OCI-M1 (cell line): ENCODE results near the gene MTF1.
"Not testable (repeated sequence)": the region's sequence is repeated elsewhere in the genome, so short reads cannot be mapped to it uniquely, and the experiment has no call there.

ENCODE experiments used
- DNase-seq: peaks from one replicate; lab custom pipeline; 2025; lab: John Stamatoyannopoulos, UW

MTF1 gene

DNA sequence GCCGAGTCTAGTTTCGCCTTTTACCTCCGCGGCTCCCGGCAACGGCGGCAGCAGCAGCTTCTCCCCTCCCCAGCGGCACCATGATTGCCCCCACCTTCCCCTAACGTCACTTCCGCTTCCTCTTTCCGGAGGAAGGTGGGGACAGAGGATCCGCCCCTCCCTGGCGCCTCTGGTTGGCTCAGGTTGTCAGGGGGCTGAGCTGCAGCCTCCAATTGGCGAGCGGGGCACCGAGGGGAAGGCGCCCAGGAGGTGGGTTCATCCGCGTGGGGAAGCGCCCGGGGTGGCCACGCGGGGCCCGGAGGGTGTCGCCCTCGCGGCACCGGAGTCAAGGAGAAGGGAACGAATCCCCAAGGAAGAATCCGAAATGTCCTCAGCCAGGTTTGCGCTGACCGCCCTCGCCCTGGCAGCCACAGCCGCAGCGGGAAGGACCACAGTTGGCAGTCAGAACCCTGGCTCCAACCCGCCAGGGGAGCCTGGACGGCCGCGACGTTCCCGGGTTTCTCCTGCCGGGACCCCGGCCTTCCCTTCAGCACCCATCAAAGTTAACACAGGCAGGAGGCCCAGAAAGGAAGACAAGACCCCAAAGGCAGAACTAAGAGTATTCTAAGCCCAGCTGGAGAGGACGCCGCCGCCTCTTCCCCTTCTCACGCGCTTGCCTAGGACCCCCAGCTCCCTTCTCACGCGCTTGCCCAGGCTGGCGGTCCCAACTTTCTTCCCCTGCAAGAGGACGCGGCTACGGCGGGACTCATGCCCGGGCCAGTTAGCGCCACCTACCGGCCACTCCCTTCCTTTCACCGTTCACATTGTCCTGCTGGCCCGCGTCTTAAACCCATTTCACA is at the start of gene MTF1:
MTF1 (minus strand) TSS at position 86 of the 839 bp plus-strand sequence. CDS start 1,934 bp downstream, outside the sequence.
- peak; percentile 98 for DNase-seq

DNA sequence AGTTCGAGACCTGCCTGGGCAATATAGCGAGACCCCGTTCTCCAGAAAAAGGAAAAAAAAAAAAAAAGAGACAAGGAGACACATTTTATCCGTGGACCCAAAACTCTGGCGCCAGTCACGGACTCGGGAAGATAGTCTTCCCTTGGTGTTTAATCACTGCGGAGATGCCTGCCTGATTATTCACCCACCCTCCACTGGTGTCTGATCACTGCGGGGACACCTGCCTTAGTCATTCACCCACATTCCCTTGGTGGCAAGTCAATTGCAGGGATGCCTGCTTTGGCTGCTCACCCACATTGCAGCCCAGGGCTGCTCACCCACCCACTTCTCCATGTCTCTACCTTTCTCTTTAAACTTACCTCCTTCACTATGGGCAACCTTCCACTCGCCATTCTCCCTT is 49.1 kb upstream of the MTF1 start:
- not testable (repeated sequence) for DNase-seq

DNA sequence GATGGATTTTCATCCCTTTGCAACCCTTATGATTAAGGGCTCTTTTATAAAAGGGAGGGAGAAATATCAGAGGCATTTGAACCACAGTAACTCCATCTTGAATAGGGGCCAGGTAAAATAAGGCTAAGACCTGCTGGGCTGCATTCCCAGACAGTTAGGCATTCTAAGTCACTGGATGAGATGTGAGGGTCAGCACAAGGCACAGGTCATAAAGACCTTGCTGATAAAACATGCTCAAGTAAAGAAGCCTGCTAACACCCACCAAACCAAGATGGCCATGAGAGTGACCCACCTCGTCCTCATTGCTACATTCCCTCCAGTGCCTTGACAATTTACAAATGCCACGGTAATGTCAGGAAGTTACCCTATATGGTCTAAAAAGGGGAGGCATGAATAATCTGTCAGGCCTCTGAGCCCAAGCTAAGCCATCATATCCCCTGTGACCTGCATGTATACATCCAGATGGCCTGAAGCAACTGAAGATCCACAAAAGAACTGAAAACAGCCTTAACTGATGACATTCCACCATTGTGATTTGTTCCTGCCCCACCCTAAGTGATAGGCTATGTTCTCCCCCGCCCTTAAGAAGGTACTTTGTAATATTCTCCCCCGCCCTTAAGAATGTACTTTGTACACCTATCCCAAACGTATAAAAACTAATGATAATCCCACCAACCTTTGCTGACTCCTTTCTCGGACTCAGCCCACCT is 48.2 kb upstream of the MTF1 start:
- DNase-seq = not testable (repeated sequence)

DNA sequence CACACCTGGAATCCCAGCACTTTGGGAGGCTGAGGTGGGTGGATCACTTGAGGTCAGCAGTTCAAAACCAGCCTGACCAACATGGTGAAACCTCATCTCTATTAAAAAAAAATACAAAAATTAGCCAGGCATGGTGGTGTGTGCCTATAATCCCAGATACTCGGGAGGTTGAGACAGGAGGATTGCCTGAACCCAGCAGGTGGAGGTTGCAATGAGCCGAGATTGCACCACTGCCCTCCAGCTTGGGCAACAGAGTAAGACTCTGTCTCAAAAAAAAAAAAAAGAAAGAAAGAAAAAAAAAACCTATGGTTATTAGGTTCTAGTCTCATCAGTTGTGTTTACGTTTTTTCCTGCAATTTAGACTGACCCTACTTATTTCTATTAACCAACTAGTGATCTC is 47.2 kb upstream of the MTF1 start:
- DNase-seq = not testable (repeated sequence)

DNA sequence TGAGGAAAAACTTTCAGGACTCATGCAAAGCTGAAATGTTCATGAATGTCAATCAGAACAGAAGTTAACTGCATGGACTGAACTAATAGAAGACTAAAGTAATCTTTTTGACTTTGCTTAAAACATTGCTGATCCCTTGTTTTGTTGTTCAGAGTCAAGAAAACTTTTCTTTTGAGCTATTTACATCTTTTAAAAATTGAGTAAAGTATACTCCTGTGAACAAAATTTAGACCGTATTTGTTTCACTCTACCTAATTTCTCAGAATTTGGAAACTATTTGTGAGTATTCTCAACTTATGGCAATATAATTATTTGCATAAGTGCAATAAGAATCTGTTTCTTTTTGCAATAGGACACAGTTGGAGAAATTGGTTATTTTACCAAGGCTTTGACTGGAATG is 46.3 kb upstream of the MTF1 start:
- DNase-seq = peak; percentile 51

DNA sequence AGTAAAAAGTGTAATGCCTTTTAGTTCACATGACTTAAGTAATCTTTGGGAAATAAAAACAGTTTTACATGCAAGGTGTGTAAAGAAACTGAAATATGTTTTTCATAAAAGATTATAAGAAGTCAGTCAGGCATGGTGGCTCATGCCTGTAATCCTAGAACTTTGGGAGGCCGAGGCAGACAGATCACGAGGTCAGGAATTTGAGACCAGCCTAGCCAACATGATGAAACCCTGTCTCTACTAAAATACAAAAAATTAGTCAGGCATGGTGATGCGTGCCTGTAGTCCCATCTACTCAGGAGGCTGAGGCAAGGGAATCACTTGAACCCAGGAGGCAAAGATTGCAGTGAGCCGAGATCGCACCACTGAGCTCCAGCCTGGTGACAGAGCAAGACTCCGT is 44.5 kb upstream of the MTF1 start:
- not testable (repeated sequence) for DNase-seq

DNA sequence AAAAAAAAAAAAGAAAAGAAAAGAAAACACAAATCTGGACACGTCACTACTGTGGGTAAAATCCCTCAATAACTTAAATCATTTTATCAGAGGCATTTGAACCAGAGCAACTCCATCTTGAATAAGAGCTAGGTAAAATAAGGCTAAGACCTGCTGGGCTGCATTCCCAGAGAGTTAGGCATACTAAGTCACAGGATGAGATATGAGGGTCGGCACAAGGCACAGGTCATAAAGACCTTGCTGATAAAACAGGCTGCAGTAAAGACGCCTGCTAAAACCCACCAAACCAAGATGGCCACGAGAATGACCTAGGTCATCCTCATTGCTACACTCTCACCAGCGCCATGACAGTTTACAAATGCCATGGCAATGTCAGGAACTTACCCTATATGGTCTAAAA is 43.6 kb upstream of the MTF1 start:
- no peak for DNase-seq

DNA sequence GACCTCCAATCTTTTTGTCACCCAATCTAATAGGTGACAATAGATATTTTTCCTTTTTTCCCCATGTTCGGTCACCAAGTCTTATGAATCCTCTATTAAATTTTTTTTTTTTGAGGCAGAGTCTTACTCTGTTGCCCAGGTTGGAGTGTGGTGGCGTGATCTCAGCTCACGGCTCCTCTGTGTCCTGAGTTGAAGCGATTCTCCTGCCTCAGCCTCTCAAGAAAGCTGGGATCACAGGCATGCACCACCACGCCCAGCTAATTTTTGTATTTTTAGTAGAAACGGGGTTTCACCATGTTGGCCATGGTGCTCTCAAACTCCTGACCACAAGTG is 42.5 kb upstream of the MTF1 start:
- no peak for DNase-seq

DNA sequence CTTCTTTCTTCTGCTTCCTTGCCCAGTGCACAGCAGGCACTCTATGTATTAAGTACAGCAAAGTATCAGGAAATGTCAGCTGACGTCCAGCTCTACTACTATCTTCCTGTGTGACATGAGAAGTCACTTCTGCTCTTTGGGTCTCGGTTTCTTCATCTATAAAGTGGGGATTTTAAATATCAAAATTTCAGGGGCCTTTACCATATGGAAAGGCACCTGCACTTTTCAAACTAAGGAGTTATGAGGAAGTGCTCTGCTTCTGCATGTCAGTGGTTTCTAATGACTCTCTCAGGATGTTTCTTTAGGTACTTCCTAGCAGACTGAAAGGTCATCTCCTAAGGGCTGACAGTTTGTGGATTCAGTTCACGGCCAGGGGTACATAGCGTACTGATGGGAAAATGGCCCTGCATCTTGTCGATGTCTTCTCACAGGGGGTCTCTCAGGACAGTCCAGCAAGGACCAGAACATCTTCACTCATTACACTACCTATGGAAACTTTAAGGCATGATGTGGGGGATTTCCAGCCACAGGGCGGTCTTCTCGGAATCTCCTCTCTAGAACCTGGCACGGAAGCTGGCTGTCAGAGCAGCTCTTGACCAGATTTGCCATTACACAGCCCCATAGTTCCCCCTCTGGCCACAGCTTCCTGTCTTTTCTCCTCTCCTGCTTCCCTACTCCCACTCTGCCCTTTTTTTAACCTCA is 42.0 kb upstream of the MTF1 start:
- DNase-seq = no peak

DNA sequence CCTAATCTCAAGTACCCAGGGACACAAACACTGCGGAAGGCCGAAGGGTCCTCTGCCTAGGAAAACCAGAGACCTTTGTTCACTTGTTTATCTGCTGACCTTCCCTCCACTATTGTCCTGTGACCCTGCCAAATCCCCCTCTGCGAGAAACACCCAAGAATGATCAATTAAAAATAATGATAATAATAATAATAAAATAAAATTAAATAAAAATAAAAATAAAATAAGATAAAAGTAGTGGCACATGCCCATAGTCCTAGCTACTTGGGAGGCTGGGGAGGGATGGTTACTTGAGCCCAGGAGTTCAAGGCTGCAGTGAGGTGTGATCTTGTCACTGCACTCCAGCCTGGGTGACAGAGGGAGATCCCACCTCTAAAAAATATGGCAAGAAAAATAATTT is 38.2 kb upstream of the MTF1 start:
- not testable (repeated sequence) for DNase-seq

DNA sequence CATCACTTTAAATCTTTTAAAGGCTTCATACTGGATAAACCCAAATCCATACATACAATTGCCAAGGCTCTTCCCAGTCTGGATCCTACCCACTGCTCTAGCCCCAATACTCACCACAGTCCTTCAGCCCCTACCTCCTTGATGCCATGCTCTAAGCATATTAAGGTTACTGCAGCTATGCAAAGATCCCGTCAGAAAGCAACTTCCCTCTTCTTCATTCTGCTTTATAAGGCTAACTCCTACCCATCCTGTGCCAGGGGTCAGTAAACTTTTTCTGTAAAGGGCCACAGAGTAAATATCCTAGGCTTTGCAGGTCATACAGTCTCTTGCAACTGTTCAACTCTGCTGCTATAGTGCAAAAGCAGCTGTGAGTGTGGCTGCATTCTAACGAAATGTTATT is 34.3 kb upstream of the MTF1 start:
- no peak for DNase-seq

DNA sequence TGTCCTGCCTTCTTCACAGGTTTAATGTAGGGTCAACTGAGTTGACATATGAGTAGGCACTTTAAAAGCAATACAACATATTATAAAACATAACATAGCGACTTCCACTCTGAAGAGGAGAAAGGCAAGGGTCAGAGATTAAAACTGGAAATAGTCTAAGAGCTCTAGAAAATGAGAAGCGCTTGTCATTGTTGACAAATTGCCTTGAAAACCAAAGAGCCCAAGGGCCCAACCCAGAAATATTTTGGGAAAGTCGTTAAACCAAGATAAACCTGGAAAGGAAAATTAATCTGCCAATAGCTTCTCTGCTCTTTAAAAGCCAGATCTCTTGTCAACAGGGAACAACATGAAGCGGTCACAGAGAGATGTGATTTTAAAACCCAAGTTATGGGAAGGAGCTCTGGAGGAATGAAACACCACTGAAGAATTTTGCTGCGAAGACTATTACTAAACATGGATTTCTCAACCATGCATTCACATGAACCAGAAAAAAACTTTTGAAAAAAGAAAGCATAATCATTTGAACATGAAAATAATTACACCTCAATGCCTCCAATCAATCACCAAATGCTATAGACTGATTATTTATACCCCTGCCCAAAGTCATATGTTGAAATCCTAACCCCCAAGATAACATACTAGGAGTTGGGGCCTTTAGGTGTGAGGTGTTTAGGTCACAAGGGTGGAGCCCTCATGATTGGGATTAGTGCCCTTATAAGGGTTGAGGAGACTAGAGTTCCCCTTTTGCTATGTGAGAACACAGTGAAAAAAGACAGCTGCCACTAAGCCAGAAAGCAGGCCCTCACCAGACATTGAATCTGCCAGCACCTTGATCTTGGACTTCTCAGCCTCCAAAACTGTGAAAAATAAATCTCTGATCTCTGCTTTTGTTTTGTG is 33.0 kb upstream of the MTF1 start:
- peak; percentile 32 for DNase-seq

DNA sequence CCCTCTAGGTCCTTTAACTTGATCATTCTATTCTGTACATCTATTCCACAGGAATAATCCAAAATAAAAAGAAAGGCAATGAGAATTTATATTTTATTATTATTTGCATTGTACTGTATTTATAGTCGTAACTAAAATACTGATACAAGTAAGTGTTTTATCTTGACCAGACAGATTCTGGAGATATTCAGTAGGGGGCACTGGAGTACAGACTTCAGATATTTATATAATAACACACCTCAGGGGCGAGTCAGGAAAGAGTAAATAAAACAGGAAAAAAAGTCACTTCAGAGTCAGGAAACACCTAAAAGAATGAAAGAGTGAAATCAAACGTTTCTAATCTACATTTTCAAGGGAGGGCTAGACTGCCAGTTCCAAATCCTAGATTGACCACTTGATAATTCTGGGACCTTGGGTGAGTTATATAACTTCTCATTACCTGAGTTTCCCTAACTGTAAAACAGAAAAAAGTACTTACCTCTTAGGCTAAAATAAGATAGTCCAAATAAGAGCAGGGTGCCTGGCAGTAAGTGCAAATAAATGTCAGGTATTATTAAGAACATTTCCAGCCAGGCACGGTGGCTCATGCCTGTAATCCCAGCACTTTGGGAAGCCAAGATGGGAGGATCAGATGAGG is 31.1 kb upstream of the MTF1 start:
- peak; percentile 76 for DNase-seq

DNA sequence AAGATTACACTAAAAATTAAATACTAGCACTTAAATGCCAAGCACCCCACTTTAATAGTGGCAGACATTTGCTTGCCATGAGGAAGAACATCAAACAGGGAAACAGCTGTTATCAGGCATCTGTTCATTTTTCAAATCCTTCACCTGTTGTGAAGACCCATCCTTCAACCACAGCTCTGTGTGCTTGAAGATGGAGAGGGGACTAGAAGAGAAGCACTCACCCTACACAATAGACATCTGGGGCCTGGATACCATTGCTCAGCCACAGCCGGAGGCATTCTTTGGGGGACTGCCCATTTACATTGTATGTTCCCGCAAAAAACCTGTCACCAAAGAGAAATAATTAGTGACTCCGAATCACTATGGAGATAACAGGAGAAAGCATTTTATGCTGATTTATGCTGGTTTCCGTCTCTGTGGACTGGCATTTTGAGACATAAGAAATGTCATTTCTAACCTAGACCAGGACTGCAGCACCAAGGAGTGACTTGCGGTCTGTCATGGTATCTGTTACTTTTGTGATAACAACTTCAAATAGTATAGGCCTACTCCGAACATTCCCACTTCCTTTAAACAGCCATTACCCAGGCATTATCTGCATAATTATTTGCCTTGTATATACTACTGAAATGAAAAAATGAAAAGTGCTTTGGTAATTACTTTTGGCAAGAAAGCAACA is 28.8 kb upstream of the MTF1 start:
- DNase-seq = peak; percentile 63

DNA sequence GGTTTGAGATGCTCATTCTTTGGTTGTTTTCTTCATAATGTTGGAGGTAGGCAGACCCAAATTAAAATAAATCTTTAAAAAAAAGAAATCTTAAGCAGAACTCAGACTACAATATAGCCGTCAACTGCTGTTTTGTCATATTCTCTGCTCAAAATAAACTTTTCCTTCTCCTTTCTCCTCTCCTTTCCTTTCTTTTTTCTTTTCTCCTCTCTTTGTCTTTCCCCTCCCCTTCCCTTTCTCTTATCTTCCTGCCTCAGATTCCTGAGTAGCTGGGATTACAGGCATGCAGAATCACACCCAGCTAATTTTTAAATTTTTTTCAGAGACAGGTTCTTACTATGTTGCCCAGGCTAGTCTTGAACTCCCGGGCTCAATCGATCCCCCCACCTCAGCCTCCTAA is 24.8 kb upstream of the MTF1 start:
- DNase-seq = no peak

DNA sequence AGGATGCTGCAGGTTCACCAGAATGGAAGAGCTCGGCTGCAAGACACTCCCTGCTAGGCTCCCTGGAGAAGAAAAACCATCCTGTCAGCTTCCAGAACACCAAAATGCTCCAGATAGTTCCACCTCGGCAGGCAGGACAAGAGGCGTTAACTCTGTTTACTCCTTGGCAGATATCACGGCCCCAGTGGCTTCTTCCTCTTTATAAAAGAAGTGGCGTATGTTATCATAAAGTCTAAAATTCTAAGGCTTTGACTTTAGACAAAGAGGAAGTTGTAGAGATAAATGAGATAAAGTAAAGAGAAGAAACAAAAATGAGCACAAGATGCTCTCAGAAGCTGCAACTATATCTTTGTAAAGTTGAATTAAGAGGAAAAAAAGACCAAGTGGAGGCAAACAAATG is 24.3 kb upstream of the MTF1 start:
- peak; percentile 62 for DNase-seq

DNA sequence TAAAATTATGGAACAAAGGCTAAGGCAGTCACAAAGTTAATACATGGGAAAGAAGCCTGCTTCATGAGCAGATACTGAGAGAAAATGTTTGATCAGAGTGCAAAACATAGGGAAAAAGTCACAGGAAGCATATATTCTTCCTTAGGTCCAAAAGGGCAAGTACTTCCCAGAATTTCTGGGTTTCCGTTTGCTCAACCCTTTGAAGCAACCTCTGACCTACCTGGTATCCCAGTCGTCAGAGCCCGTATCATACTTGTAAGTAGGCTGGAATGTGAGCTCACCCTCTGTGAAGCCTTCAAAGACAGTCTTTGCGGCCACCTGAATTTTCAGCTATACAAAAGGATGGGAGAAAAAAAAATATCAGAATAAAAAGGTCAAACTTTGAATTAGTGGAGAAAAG is 20.5 kb upstream of the MTF1 start:
- no peak for DNase-seq

DNA sequence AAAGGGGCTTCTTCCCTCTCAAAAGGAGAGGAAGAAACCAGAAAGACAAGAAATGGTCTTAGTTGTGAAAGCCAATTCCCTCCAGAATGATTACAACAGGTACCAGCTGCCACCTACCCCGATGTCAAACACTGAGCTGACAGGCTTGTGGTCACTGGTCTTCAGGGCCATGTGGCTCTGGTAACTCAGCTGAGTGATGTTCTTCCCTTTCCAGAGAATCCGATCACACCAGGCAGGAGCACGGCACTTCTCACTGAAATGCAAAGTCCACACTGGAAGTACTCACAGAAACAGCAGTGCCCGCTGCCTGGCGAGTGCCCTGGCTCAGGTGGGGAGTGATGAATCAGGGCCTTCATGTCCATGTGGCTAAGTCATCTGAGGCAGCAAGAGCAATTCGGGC is 18.7 kb upstream of the MTF1 start:
- DNase-seq = no peak

DNA sequence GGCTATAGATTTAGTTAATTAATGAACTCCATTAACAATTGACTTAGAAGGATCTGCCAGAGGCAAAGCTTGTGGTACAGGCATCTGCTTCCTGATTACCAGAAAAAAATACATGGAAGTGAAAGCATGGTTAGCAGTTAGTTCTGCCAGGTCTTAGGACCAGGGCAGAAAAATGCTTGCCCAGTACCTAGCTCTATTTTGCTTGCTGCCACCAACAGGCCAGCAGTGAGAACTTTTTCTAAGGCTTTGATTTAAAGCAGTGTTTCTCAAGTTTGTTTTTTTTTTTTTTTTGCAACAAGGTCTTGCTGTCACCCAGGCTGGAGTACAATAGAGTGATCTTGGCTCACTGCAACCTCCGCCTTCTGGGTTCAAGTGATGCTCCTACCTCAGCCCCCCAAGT is 16.4 kb upstream of the MTF1 start:
- no peak for DNase-seq

DNA sequence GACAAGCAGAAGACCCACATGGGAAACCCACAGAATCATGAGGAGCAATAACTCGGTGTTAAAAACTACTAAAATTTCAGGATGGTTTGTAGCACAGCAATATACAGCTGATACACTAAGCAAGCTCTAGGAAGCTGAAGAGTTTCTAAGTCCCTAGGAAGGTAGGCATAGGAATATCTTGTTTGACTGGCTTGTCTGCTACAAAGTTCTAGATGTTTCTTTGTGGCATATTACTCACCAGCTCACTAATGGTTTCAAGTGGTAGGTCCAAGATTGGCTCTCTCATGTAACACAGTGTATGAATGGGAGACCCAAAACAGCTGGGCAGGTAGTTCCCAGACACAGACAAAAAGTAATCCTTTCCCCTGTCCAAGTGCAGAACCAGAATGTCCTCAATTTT is 13.3 kb upstream of the MTF1 start:
- DNase-seq = no peak

DNA sequence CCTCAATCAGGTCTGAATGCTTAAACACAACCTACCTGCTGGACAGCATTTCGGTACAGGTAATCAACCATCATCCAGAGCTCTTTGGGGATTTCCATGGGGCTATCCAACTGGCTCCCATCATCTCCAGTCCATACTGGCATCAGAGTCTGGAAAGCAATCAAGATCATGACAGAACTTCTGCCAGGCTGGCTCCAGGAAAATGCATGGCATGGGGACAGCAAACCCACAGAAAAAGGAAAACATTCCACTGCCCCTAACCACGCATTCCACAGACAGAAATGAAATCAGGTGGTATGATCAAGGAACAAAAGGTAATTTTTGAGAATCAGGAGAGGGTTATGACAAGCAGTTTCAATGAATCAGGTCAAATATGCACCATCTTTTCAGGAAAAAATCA is 9.1 kb upstream of the MTF1 start:
- DNase-seq = no peak
